Sigmoid colon (tissue), 4 donors: ENCODE results near the gene PDE1C.

Experiments used
- EP300 ChIP-seq, 4 donors: sonication (generic); formaldehyde crosslinking; IDR thresholded peaks; one replicate each; pipeline ENCODE4 v1.6.1; 2017; ENCODE audit warnings: antibody characterized with exemption in 4 of 4
- POLR2A ChIP-seq, 2 donors: fragments of 450-650 bp; IDR thresholded peaks; one replicate each; pipeline ENCODE4 v1.6.1; 2016; ENCODE audit warnings: antibody characterized with exemption in 2 of 2, mild to moderate bottlenecking in 2 of 2, moderate library complexity in 2 of 2
- TF ChIP-seq, protein P1 (sequence below), 4 experiments: fragments of 450-650 bp in 3 of 4; fragments of 200-600 bp in 1 of 4; IDR thresholded peaks; one replicate each; pipeline ENCODE4 v1.5.1; 2016 to 2019; ENCODE audit warnings: antibody characterized with exemption in 4 of 4, mild to moderate bottlenecking in 3 of 4, moderate library complexity in 2 of 4

DNA sequence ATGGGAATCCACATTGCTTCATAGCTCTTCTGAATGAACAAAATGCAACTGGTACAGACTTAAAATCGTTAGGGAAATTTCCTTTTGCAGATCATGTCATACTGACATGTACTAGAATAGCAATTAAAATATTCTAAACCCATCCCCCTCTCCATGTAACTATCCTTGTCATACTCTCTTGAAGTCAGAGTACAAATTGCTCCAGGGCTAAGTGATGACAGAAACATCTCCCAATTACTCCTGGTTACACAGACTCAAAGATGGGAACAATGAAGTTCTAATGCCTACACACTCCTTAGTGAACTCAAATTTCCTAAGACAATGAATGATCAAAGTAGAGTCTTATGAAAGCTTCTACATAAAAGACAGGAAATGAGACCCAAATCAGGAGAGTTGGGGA lies 87.2 kb downstream of the PDE1C start:
- no peak for TF ChIP-seq POLR2A (IDR thresholded peaks at IDR 0.05)
- TF ChIP-seq, protein P1, sequence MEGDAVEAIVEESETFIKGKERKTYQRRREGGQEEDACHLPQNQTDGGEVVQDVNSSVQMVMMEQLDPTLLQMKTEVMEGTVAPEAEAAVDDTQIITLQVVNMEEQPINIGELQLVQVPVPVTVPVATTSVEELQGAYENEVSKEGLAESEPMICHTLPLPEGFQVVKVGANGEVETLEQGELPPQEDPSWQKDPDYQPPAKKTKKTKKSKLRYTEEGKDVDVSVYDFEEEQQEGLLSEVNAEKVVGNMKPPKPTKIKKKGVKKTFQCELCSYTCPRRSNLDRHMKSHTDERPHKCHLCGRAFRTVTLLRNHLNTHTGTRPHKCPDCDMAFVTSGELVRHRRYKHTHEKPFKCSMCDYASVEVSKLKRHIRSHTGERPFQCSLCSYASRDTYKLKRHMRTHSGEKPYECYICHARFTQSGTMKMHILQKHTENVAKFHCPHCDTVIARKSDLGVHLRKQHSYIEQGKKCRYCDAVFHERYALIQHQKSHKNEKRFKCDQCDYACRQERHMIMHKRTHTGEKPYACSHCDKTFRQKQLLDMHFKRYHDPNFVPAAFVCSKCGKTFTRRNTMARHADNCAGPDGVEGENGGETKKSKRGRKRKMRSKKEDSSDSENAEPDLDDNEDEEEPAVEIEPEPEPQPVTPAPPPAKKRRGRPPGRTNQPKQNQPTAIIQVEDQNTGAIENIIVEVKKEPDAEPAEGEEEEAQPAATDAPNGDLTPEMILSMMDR (IDR thresholded peaks at IDR 0.05): no peak
- TF ChIP-seq EP300 (IDR thresholded peaks at IDR 0.05): no peak
